Body of pancreas (tissue), 4 donors: Measurements from ENCODE around the gene PHTF2. TPM values are rescaled to one million over a fixed set of nuclear protein-coding genes. Genes with fewer than 3 reads are reported as not detected.

ENCODE experiments used
- ATAC-seq: fragments of 150-250 bp; one replicate; pipeline ENCODE4 v1.9.1; 2016
- DNase-seq, 4 donors: peaks; one replicate each; pipeline ENCODE4 v3.0.0-alpha.2; 2019
- H3K27ac ChIP-seq, 4 donors: fragments of 200-600 bp; sonication (generic); 1 replicate in 3 of 4; 2 replicates in 1 of 4; pipeline versions ENCODE4 v1.5.1 to v1.6.1; 2016 to 2019; ENCODE audit warnings: mild to moderate bottlenecking in 1 of 4, mixed read lengths in 1 of 4, moderate library complexity in 1 of 4
- H3K27me3 ChIP-seq, 2 donors: fragments of 200-600 bp; sonication (generic); one replicate each; pipeline ENCODE4 v1.6.0; 2016; ENCODE audit warnings: mild to moderate bottlenecking in 1 of 2
- H3K36me3 ChIP-seq, 2 donors: fragments of 200-600 bp; sonication (generic); replicated peaks in 1 of 2; 2 replicates each; pipeline ENCODE4 v1.5.1; 2016; ENCODE audit warnings: low read depth in 2 of 2; ENCODE audit not compliant: insufficient read depth in 1 of 2
- H3K4me1 ChIP-seq: fragments of 200-600 bp; sonication (generic); one replicate; pipeline ENCODE4 v1.6.0; 2016
- H3K4me3 ChIP-seq, 2 donors: fragments of 200-600 bp; sonication (generic); 1 replicate in 1 of 2; 2 replicates in 1 of 2; pipeline ENCODE4 v1.5.1; 2016 to 2019
- H3K9me3 ChIP-seq, 3 donors: fragments of 200-600 bp; sonication (generic); 1 replicate in 2 of 3; 2 replicates in 1 of 3; pipeline ENCODE4 v1.5.1; 2016
- POLR2A ChIP-seq, 3 donors: fragments of 450-650 bp; IDR thresholded peaks; one replicate each; pipeline ENCODE4 v1.6.1; 2016; ENCODE audit warnings: antibody characterized with exemption in 3 of 3, mild to moderate bottlenecking in 2 of 3
- WGBS, 2 donors: methylation state at CpG; one replicate each; pipeline ENCODE4 v1.1.5; 2017; 5-methylcytosine and 5-hydroxymethylcytosine counted together
- intact Hi-C: fragments of 100-400 bp; cut with DNase I; formaldehyde crosslinking; loops from one replicate; pipeline ENCODE4 v1.15.1; 2023
- total RNA-seq, 2 donors: library from RNA; depleted of rRNA; stranded (reverse); fragments of >200 nt; gene quantifications; one replicate each; pipeline ENCODE4 v1.1.0, GENCODE V29; 2016
- TF ChIP-seq, protein P1 (sequence below), 7 experiments: fragments of 450-650 bp in 4 of 7; fragments of 200-600 bp in 3 of 7; sonication (generic) in 3 of 7; IDR thresholded peaks; one replicate each; pipeline ENCODE4 v1.5.1; 2016 to 2019; ENCODE audit warnings: antibody characterized with exemption in 7 of 7

PHTF2 gene
- total RNA-seq, 2 donors from 2014 or later, result 7.9 to 9.6 TPM

DNA sequence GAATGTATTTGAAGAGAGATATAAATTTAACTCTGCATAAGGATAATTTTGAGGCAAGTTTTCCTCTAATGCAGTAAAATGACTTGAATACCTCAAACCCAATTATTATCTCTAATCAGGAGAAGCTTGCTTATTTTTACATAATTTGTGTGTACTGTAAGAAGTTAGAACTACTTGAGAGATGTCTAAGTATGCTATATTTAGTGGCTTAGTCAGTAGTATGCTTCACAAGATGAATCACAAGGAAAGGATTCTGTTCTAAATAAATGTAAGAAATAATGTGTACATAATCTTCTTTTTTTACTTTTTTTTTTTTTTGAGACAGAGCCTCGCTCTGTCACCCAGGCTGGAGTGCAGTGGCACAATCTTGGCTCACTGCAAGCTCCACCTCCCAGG lies 13.7 kb downstream of the PHTF2 start:
- Histone ChIP-seq H3K36me3 (no peaks in the 10 kb centered on the region), H3K9me3 (no peaks in the 10 kb centered on the region), H3K27me3 (no peaks in the 10 kb centered on the region), H3K4me1 (no peaks in the 10 kb centered on the region), H3K4me3 (no peak overlapping the region), H3K27ac (no peak overlapping the region)
- intact Hi-C loops, result no loop called here
- ATAC-seq (no peak), DNase-seq (no peak)
- TF ChIP-seq, protein P1, sequence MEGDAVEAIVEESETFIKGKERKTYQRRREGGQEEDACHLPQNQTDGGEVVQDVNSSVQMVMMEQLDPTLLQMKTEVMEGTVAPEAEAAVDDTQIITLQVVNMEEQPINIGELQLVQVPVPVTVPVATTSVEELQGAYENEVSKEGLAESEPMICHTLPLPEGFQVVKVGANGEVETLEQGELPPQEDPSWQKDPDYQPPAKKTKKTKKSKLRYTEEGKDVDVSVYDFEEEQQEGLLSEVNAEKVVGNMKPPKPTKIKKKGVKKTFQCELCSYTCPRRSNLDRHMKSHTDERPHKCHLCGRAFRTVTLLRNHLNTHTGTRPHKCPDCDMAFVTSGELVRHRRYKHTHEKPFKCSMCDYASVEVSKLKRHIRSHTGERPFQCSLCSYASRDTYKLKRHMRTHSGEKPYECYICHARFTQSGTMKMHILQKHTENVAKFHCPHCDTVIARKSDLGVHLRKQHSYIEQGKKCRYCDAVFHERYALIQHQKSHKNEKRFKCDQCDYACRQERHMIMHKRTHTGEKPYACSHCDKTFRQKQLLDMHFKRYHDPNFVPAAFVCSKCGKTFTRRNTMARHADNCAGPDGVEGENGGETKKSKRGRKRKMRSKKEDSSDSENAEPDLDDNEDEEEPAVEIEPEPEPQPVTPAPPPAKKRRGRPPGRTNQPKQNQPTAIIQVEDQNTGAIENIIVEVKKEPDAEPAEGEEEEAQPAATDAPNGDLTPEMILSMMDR (IDR thresholded peaks at IDR 0.05), result no peak
- no peak for TF ChIP-seq POLR2A (IDR thresholded peaks at IDR 0.05)
- 90 to 100% methylated on average over 1 of the region's 1 CpG for WGBS, 2 donors

DNA sequence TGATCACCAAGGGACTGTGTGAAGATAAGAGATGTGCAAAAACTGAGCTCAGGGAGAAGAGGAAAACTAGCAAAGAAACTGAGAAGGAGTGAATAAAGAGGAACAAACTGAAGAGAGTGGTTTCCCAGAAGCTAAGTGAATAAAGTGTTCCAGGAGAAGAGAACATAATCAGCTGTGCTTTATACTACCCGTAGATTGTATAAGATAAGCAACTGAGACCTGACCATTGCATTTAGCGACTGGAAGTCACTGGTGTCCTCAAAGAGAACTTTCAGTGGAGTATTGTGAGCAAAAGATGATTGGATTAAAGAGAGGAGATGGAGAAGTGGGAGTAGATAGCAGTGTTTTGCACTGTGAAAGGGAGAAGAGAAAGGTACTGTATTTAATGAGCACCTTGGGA lies 14.6 kb downstream of the PHTF2 start:
- H3K27me3 ChIP-seq, result no peaks in the 10 kb centered on the region
- ATAC-seq (no peak), DNase-seq (no peak)
- intact Hi-C loops, result no loop called here
- WGBS, 2 donors, result 76 to 93% methylated on average over 2 of the region's 2 CpGs
- no peak overlapping the region for H3K27ac ChIP-seq
- H3K4me3 ChIP-seq, result no peak overlapping the region
- TF ChIP-seq, protein P1 (IDR thresholded peaks at IDR 0.05), result no peak
- TF ChIP-seq POLR2A (IDR thresholded peaks at IDR 0.05), result no peak
- no peaks in the 10 kb centered on the region for H3K9me3 ChIP-seq
- no peaks in the 10 kb centered on the region for H3K36me3 ChIP-seq
- H3K4me1 ChIP-seq, result no peaks in the 10 kb centered on the region

DNA sequence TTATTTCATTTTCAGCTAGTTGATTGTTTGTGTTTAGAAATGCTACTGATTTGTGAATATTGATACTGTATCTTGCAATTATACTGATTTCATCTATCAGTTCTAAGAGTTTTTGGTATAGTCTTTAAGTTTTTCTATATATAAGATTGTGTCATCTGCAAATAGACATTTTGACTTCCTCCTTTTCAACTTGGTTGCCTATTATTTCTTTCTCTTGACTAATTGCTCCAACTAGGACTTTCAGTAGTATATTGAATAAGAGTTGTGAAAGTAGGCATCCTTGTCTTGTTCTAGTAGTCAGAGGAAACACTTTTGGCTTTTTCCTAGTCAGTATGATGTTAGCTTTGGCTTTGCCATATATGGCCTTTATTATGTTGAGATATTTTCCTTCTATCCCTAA lies 20.4 kb downstream of the PHTF2 start:
- ATAC-seq (no peak), DNase-seq (no peak)
- no peak overlapping the region for H3K27ac ChIP-seq
- H3K9me3 ChIP-seq, result peaks cover 0 to 20% (median 0%) of the 10 kb centered on the region in 3 donors
- no peaks in the 10 kb centered on the region for H3K27me3 ChIP-seq
- intact Hi-C loops, result no loop called here
- no peak overlapping the region for H3K4me3 ChIP-seq
- TF ChIP-seq POLR2A (IDR thresholded peaks at IDR 0.05), result no peak
- TF ChIP-seq, protein P1 (IDR thresholded peaks at IDR 0.05), result no peak
- no peaks in the 10 kb centered on the region for H3K36me3 ChIP-seq
- H3K4me1 ChIP-seq, result peaks cover 5% of the 10 kb centered on the region

DNA sequence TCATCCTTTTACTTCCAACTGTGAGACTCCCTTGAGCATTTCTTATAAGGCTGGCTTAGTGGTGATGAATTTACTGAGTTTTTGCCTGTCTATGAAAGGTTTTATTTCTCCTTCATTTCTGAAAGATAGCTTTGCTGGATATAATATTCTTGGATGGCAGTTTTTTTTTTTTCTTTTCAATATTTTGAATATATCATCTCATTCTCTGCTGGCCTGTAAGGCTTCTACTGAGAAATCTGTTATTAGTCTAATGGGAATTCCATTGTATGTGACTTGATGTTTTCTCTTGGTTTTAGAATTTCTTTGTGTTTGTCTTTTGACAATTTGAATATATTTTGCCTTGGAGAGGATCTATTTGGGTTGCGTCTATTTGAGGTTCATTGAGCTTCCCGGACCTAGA lies 22.4 kb downstream of the PHTF2 start:
- intact Hi-C loops, result no loop called here
- no peaks in the 10 kb centered on the region for H3K36me3 ChIP-seq
- DNase-seq, result no peak
- WGBS, 2 donors, result 98 to 100% methylated on average over 2 of the region's 2 CpGs
- no peaks in the 10 kb centered on the region for H3K27me3 ChIP-seq
- TF ChIP-seq, protein P1 (IDR thresholded peaks at IDR 0.05), result no peak
- no peak for TF ChIP-seq POLR2A (IDR thresholded peaks at IDR 0.05)
- H3K4me3 ChIP-seq, result no peak overlapping the region
- H3K9me3 ChIP-seq, result peaks cover 0 to 20% (median 0%) of the 10 kb centered on the region in 3 donors
- H3K27ac ChIP-seq, result no peak overlapping the region
- peaks cover 5% of the 10 kb centered on the region for H3K4me1 ChIP-seq
- ATAC-seq, result no peak

DNA sequence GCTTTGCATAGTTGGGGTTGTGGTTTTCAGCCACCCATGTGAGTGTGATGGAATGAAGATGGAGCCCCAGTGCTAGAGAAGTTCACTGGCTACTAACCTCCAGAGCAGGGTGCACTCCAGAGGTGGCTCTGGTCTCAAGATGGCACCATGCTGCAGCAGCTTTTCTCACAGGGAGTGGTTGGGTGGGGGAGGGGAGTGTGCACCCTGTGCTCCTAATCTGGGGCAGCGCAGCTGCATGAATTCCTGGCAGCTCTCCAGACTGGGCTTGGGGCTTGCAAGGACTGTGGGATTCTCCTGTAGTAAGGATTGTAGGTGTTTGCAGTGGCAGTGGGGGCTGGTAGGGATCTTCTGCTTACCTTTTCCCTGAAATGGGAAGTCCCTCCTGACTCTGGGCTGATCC lies 23.7 kb downstream of the PHTF2 start:
- Histone ChIP-seq H3K36me3 (no peaks in the 10 kb centered on the region), H3K27me3 (no peaks in the 10 kb centered on the region), H3K4me1 (peaks cover 5% of the 10 kb centered on the region), H3K27ac (no peak overlapping the region), H3K9me3 (peaks cover 0 to 24% (median 0%) of the 10 kb centered on the region in 3 donors), H3K4me3 (no peak overlapping the region)
- intact Hi-C loops, result no loop called here
- WGBS, 2 donors, result 67 to 87% methylated on average over 1 of the region's 1 CpG
- TF ChIP-seq, protein P1 (IDR thresholded peaks at IDR 0.05), result no peak
- TF ChIP-seq POLR2A (IDR thresholded peaks at IDR 0.05), result no peak
- ATAC-seq (no peak), DNase-seq (peak in 1 of 4 donors; percentile 12)
